Effector memory CD4-positive, alpha-beta T cell (primary cell): ENCODE data around the gene ZNRD2.
"Not testable (repeated sequence)": the region's sequence is repeated elsewhere in the genome, so short reads cannot be mapped to it uniquely, and the experiment has no call there.

Experiments
- DNase-seq, 3 donors: peaks; one replicate each; pipeline ENCODE4 v3.0.0-alpha.2; 2020
- H3K27ac ChIP-seq: 2 replicates; pipeline ENCODE4 v1.7.0; 2013; ENCODE audit warnings: mild to moderate bottlenecking, low read length, moderate library complexity; ENCODE audit not compliant: insufficient read depth, poor library complexity, severe bottlenecking
- H3K27me3 ChIP-seq: replicated peaks from 2 replicates; pipeline ENCODE4 v1.7.0; 2013; ENCODE audit warnings: mild to moderate bottlenecking, low read length; ENCODE audit not compliant: insufficient read depth, control insufficient read depth, poor library complexity, severe bottlenecking
- H3K36me3 ChIP-seq: 2 replicates; pipeline ENCODE4 v1.7.0; 2013; ENCODE audit warnings: mild to moderate bottlenecking, low read length, moderate library complexity; ENCODE audit not compliant: control insufficient read depth, insufficient read depth
- H3K4me1 ChIP-seq: 2 replicates; pipeline ENCODE4 v1.7.0; 2013; ENCODE audit warnings: low read length, mild to moderate bottlenecking; ENCODE audit not compliant: control insufficient read depth, insufficient read depth, poor library complexity, severe bottlenecking
- H3K4me3 ChIP-seq: 2 replicates; pipeline ENCODE4 v1.7.0; 2013; ENCODE audit warnings: low read length, low read depth, mild to moderate bottlenecking; ENCODE audit not compliant: insufficient read depth, poor library complexity, severe bottlenecking
- H3K9me3 ChIP-seq: 2 replicates; pipeline ENCODE4 v1.7.0; 2013; ENCODE audit warnings: mild to moderate bottlenecking, low read length, moderate library complexity; ENCODE audit not compliant: control insufficient read depth
- total RNA-seq, 3 donors: gene quantifications; one replicate each; lab custom pipeline; 2026; lab: John Stamatoyannopoulos, UW

The ZNRD2 gene
- 21.2 to 33.5 (median 24.0) reads per million in 3 donors for total RNA-seq

- Histone ChIP-seq H3K27ac (peak within 1 kb of the TSS; percentile 98), H3K4me3 (peak within 1 kb of the TSS; percentile 95), H3K36me3 (no peaks in the 10 kb centered on the region), H3K9me3 (no peaks in the 10 kb centered on the region), H3K27me3 (no peaks in the 10 kb centered on the region), H3K4me1 (peaks cover 78% of the 10 kb centered on the region)
- DNase-seq, result peak; percentile 96 to 97 (median 97)
Measured at GRCh38 chr11:65569973-65570918, at the start of gene ZNRD2. Gene ZNRD2 (plus strand): TSS chr11:65570477. CDS start chr11:65570492, 15 bp downstream.

GRCh38 chr11:65521777-65522521 is 48.3 kb upstream of the ZNRD2 start:
- H3K27me3 ChIP-seq, DNase-seq, H3K36me3 ChIP-seq, H3K9me3 ChIP-seq: not testable (repeated sequence)
- Histone ChIP-seq H3K27ac (peak overlapping the region; percentile 63), H3K4me1 (peaks cover 35% of the 10 kb centered on the region), H3K4me3 (peak overlapping the region; percentile 46)

- H3K4me1 ChIP-seq, result peaks cover 35% of the 10 kb centered on the region
- not testable (repeated sequence) for H3K9me3 ChIP-seq, H3K27me3 ChIP-seq, DNase-seq, H3K36me3 ChIP-seq
- H3K4me3 ChIP-seq, result peak overlapping the region; percentile 46
- peak overlapping the region; percentile 63 for H3K27ac ChIP-seq
Measured at GRCh38 chr11:65522718-65523630, 47.3 kb upstream of the ZNRD2 start.

- not testable (repeated sequence) for H3K36me3 ChIP-seq, H3K27me3 ChIP-seq, DNase-seq, H3K9me3 ChIP-seq
- Histone ChIP-seq H3K4me3 (peak overlapping the region; percentile 46), H3K4me1 (peaks cover 35% of the 10 kb centered on the region), H3K27ac (peak overlapping the region; percentile 63)
Measured at GRCh38 chr11:65523631-65523968, 46.7 kb upstream of the ZNRD2 start.

- H3K27me3 ChIP-seq, result no peaks in the 10 kb centered on the region
- H3K4me1 ChIP-seq, result peaks cover 35% of the 10 kb centered on the region
- no peaks in the 10 kb centered on the region for H3K36me3 ChIP-seq
- DNase-seq, result no peak
- peak overlapping the region; percentile 63 for H3K27ac ChIP-seq
- H3K4me3 ChIP-seq, result peak overlapping the region; percentile 39
- H3K9me3 ChIP-seq, result no peaks in the 10 kb centered on the region
Measured at GRCh38 chr11:65524014-65524740, 46.1 kb upstream of the ZNRD2 start.

- H3K27ac ChIP-seq, result peak within 1 kb of the TSS; percentile 82
- H3K4me1 ChIP-seq, result peaks cover 41% of the 10 kb centered on the region
Measured at GRCh38 chr11:65524741-65525545, 45.3 kb upstream of the ZNRD2 start, which contains the start of gene SCYL1. Gene SCYL1 (plus strand): TSS chr11:65525083. CDS start chr11:65525154, 71 bp downstream.

GRCh38 chr11:65525546-65526480 is 44.5 kb upstream of the ZNRD2 start:
- H3K27ac ChIP-seq, result peak overlapping the region; percentile 82
- H3K9me3 ChIP-seq, result no peaks in the 10 kb centered on the region
- peaks cover 45% of the 10 kb centered on the region for H3K4me1 ChIP-seq
- DNase-seq, result no peak
- H3K36me3 ChIP-seq, result peaks cover 16% of the 10 kb centered on the region
- H3K27me3 ChIP-seq, result no peaks in the 10 kb centered on the region
- H3K4me3 ChIP-seq, result peak overlapping the region; percentile 81

More at GRCh38 chr11:65524741-65525545, 45.3 kb upstream of the ZNRD2 start, which contains the start of gene SCYL1:
- Histone ChIP-seq H3K36me3 (peaks cover 8% of the 10 kb centered on the region), H3K4me3 (peak within 1 kb of the TSS; percentile 81), H3K9me3 (no peaks in the 10 kb centered on the region), H3K27me3 (no peaks in the 10 kb centered on the region)
- DNase-seq, result peak; percentile 74 to 79 (median 78)

- Histone ChIP-seq H3K36me3 (peaks cover 25% of the 10 kb centered on the region), H3K4me3 (no peak overlapping the region), H3K4me1 (peaks cover 44% of the 10 kb centered on the region), H3K27ac (no peak overlapping the region), H3K9me3 (no peaks in the 10 kb centered on the region), H3K27me3 (no peaks in the 10 kb centered on the region)
- DNase-seq, result no peak
Measured at GRCh38 chr11:65526744-65527143, 43.5 kb upstream of the ZNRD2 start.
